Suppressor macrophage treated with lipopolysaccharide for 1 hour (primary cell): ENCODE results near the gene PLA2G4F.

ENCODE experiments used
- DNase-seq, 3 donors: peaks; one replicate each; pipeline ENCODE4 v3.0.0-alpha.2; 2020 to 2022

The PLA2G4F gene, protein sequence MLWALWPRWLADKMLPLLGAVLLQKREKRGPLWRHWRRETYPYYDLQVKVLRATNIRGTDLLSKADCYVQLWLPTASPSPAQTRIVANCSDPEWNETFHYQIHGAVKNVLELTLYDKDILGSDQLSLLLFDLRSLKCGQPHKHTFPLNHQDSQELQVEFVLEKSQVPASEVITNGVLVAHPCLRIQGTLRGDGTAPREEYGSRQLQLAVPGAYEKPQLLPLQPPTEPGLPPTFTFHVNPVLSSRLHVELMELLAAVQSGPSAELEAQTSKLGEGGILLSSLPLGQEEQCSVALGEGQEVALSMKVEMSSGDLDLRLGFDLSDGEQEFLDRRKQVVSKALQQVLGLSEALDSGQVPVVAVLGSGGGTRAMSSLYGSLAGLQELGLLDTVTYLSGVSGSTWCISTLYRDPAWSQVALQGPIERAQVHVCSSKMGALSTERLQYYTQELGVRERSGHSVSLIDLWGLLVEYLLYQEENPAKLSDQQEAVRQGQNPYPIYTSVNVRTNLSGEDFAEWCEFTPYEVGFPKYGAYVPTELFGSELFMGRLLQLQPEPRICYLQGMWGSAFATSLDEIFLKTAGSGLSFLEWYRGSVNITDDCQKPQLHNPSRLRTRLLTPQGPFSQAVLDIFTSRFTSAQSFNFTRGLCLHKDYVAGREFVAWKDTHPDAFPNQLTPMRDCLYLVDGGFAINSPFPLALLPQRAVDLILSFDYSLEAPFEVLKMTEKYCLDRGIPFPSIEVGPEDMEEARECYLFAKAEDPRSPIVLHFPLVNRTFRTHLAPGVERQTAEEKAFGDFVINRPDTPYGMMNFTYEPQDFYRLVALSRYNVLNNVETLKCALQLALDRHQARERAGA

GRCh38 chr15:42156243-42156922 lies at the start of gene PLA2G4F:
TSS of gene PLA2G4F (minus strand) at chr15:42156636. CDS start at chr15:42156549, 87 bp downstream.
- DNase-seq = no peak

DNA sequence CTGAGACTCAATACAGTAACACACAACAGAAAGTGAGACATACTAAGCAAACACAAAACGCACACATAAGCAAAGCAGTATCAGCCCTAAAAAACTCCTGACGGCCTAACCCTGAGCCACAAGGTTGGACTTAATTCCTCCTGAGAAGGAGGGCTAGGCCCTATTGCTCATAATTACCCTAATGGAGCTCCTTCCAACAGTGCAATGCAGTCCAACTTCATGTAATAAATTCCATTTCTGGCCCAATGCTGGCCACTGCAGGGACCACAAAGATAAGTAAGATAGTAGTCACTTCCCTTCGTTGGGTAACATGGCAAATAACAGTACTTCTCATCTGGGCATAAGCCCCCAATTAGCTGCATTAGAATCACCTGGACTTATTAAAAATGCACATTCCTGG lies 47.5 kb upstream of the PLA2G4F start:
- no peak for DNase-seq

- DNase-seq = no peak
Measured at GRCh38 chr15:42202653-42203052, 46.2 kb upstream of the PLA2G4F start.

GRCh38 chr15:42201801-42202200 lies 45.4 kb upstream of the PLA2G4F start:
- DNase-seq = no peak

DNA sequence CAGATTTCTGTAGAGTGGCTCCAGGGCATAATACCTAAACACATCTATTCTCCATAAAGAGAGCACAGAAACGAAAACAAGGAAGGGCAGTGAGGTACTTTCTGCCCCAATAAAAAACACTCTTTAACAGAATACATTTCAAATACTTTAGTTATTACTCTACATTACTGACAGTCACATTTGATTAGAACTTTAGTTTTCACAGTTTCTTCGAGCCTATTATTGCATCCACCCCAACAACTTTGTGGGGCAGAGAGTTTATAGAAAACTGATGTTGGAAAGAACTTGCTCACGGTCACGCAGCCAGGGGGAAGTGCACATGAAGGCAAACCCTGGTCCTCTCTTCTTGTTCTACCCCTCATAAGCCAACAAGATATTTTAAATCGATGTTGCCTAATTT lies 42.7 kb upstream of the PLA2G4F start:
- no peak for DNase-seq

DNA sequence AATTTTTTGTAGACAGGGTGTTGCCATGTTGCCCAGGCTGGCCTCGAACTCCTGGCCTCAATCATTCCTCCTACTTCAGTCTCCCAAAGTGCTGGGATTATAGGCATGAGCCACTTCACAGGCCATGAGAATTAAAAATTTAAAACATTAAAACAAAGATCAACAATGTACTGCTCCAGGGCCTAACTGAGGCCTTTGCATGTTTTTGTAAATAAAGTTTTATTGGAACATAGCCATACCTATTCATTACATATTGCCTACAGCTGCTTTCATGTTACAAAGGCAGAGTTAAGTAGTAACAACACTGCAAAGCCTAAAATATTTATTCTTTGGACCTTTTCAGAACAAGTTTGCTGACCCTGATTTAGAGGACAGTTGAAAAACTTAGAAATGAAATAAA lies 42.1 kb upstream of the PLA2G4F start:
- DNase-seq = no peak

- peak; percentile 60 to 78 (median 67) for DNase-seq
Measured at GRCh38 chr15:42194513-42194912, 38.1 kb upstream of the PLA2G4F start.

DNA sequence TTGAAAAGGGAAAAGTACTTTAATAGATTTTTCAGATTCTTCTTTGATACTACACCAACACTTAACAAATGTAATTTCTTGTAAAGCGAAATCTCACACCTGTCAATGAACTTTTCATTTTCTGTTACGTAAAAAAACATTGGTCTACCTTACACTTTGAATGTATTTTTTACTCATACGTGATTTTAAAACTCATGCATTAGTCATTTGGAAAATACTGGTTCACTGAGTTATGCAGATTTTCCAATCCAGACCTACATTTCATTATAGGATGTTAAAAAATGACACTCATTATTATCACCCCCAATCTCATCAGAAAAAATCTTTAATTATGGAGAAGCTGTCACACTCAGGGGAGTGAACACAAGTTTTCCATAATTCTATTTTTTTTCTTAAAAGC lies 36.9 kb upstream of the PLA2G4F start:
- DNase-seq = no peak

DNA sequence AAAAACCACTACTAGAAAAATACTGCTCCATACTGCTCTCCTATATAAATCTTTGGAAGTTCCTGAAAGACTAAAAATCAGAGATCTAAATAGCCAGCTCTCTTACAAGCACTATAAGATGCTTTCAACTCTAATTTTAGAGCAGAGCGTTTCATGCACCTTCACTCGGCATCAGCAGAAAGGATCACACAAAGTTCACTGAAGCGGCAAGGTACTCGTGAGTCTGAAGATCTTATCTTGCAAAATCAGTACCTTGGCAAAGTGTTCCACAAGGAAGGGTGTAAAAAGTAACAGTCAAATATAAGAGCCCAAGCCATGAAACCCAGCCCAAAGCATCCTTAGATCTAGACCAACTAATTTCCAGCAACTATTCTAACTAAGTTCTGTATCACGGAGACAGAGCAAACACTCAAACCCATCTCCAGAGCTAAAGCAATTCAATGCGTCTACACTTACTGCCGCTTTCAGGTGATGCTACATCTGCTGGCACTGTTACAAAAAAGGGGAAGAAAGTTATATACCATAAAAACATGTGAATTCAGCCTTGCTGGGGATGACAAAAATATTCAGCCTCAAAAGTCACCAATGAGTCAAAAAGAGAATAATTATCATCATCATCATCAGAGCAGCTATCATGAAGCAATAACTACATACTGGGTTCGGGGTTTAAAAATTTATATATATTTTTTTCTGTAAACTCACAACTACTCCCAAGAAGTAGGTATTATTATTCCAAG lies 35.3 kb upstream of the PLA2G4F start:
- DNase-seq = no peak

- DNase-seq = no peak
Measured at GRCh38 chr15:42190370-42190769, 33.9 kb upstream of the PLA2G4F start.

DNA sequence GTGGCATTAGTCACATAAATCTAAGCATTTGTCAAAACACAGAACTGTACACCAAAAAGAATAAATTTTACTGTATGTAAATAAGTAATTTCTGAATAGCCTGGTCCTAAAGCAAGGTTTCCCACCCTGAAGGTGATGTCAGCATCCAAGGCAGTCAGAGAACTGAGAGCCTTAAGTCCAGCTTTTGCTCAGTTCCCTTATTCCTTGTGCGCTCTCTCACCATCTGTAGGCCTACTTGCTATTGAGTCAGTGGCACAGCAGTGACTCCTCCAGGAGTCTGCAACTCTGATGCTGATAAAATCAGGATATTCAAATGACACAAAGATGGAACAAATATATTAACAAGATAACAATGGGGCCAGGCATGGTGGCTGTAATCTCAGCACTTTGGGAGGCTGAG lies 29.4 kb upstream of the PLA2G4F start:
- DNase-seq = peak; percentile 54 to 73 (median 62)

DNA sequence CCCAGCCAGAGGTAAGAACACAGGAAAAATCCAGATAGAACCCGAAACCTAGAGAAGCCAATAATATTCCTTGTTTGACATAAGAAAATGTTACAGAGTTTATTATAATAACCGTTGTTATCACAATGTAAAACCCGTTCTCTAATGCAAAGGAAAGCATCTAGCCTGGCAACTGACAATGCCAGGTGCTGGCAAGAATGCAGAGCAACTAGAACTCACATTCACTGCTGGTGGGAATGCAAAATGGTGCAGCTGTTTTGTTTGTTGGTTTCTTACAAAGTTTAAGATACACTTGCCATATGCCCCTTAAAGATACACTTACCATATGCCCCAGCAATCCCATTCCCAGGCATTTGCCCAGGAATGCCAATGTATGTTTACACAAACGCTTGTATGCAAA lies 28.3 kb upstream of the PLA2G4F start:
- DNase-seq = no peak

- DNase-seq = peak; percentile 72 to 90 (median 86)
Measured at GRCh38 chr15:42184296-42184695, 27.9 kb upstream of the PLA2G4F start.

DNA sequence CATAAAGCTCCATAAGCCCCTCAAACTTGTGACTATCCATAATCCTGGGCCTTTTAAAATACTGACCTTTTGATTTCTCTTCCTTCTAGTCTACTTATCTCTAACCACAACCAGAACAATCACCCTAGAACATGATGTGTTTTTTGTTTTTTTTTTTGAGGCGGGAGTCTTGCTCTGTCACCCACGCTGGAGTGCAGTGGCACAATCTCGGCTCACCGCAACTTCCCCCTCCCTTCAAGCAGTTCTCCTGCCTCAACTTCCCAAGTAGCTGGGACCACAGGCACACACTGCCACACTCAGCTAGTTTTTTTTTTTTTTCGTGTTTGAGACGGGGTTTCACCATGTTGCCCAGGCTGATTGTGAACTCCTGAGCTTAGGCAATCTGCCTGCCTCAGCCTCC lies 26.5 kb upstream of the PLA2G4F start:
- peak; percentile 61 to 70 (median 70) for DNase-seq

- DNase-seq = peak; percentile 13 to 39 (median 32)
Measured at GRCh38 chr15:42182328-42182886, 26.0 kb upstream of the PLA2G4F start.

- DNase-seq = no peak
Measured at GRCh38 chr15:42178056-42178455, 21.6 kb upstream of the PLA2G4F start.

DNA sequence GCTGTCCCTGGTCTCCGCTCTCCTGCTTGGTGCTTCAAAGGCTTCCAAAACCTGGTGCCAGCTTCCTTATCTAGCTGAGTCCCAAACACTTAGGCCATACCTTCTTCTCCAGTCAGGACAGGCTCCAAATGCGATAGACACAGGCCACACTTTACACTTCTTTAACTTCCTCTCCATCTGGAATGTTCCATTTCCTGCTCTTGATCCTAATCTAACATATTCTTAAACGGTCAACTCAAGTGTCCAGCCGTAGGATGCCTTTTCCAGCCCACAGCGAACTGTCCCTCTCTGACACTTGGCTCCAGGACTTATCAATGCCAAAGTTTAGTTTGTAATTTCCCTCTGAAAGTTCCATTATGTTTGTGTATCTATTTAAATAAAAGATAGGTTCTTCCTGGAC lies 19.2 kb upstream of the PLA2G4F start:
- no peak for DNase-seq

- no peak for DNase-seq
Measured at GRCh38 chr15:42172475-42172874, 16.0 kb upstream of the PLA2G4F start.

DNA sequence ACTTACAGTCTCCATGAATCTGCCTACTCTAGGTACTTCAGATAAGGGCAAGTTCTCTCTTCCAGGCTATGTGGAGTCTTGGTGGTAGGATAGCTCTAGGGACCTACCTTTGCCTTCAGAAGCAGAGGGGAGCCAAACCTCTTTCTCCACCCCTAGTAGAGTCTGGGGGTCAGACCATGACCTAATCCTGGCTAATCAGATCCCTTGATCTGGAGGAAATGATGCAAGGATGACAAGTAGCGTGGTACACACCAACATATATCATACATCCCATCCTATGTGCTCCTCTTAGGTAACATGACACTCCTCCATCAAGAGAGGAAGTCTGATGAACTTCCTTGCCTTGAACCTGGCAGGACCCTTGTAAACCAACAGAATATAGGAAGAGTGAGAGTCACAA lies 15.4 kb upstream of the PLA2G4F start:
- no peak for DNase-seq

GRCh38 chr15:42171122-42171521 lies 14.7 kb upstream of the PLA2G4F start:
- DNase-seq = peak; percentile 68 to 84 (median 82)

GRCh38 chr15:42166225-42166940 lies 9.9 kb upstream of the PLA2G4F start:
- no peak for DNase-seq

GRCh38 chr15:42165106-42165505 lies 8.7 kb upstream of the PLA2G4F start:
- peak; percentile 53 to 75 (median 72) for DNase-seq
